Measurements from ENCODE around the gene GLT8D2. TPM values are rescaled to one million over a fixed set of nuclear protein-coding genes. Genes with fewer than 3 reads are reported as not detected.

Gene GLT8D2
- total and polyA plus RNA-seq, 2 donors (not counting 3 experiments of a cell fraction or from before 2014, with no cell fraction given): 1.7 to 2.6 TPM

- Histone ChIP-seq H3K79me2 (ENCODE audit: control insufficient read depth, insufficient read depth, low read length) (no peaks in the 10 kb centered on the region), H3K9me3 (replicated peaks; ENCODE audit: control insufficient read depth, insufficient read depth, low read length) (no peaks in the 10 kb centered on the region), H3K36me3 (ENCODE audit: control insufficient read depth in 2 of 2, extremely low read depth in 1 of 2, insufficient read depth in 2 of 2, low read length in 2 of 2) (no peaks in the 10 kb centered on the region), H4K20me1 (replicated peaks; ENCODE audit: control insufficient read depth, extremely low read depth, insufficient read depth, low read length) (no peaks in the 10 kb centered on the region), H3K4me1 (ENCODE audit: control insufficient read depth, extremely low read depth, insufficient read depth, low read length) (peaks cover 11% of the 10 kb centered on the region), H3K4me3 (replicated peaks in 1 of 3; ENCODE audit: insufficient read depth in 1 of 3, low read depth in 1 of 3, low read length in 3 of 3) (peak overlapping the region; percentile 16 to 64 (median 40)), H3K9ac (replicated peaks; ENCODE audit: extremely low read depth, insufficient read depth, low read length) (peak overlapping the region; percentile 24), H3K27me3 (ENCODE audit: control insufficient read depth in 2 of 2, insufficient read depth in 2 of 2, low read length in 2 of 2) (peaks cover 12 to 18% of the 10 kb centered on the region in 2 experiments), H3K27ac (ENCODE audit: insufficient read depth, low read depth, low read length) (no peak overlapping the region), H2AFZ (ENCODE audit: low read depth, low read length) (peak overlapping the region; percentile 92), H3K4me2 (ENCODE audit: insufficient read depth, low read length) (peak overlapping the region; percentile 75), H3K9me1 (replicated peaks; ENCODE audit: control insufficient read depth, extremely low read depth, insufficient read depth, low read length) (no peaks in the 10 kb centered on the region)
- intact Hi-C loops (cut with micrococcal nuclease) (no loop called here), dilution Hi-C loops (cut with MboI; ENCODE audit: extremely low pct_ligation_motif_present, low sequenced_read_pairs) (no loop called here)
- ChIA-PET CTCF (interaction anchor here (1.2 to 2.5 kb wide), 3 partner anchors 10 to 60 kb away, joined by 4 to 7 read pairs (median 5); no protein-coding TSS in a partner anchor), POLR2A (no interaction called here)
- DNase-seq (ENCODE audit: low read depth, low spot score): peak; percentile 37
- no peak for FAIRE-seq
- BruUV-seq (replicated peaks): no TSS peak
- TF ChIP-seq CTCF (IDR thresholded peaks at IDR 0.05; ENCODE audit: extremely low read depth in 1 of 2, insufficient read depth in 1 of 2, low read depth in 1 of 2, low read length in 2 of 2): no peak
- TF ChIP-seq MYC (IDR thresholded peaks at IDR 0.05; ENCODE audit: low read depth, low read length): no peak
- TF ChIP-seq EZH2 (IDR thresholded peaks at IDR 0.05; ENCODE audit: borderline replicate concordance, low read depth, low read length, severe bottlenecking): no peak
- TF ChIP-seq FOS (IDR thresholded peaks at IDR 0.05; ENCODE audit: borderline replicate concordance, insufficient read depth, low read length): no peak
- TF ChIP-seq JUN (IDR thresholded peaks at IDR 0.05; ENCODE audit: borderline replicate concordance, insufficient read depth, insufficient read length, low read depth): no peak
- no peak for TF ChIP-seq POLR2AphosphoS5 (IDR thresholded peaks at IDR 0.05; ENCODE audit: insufficient read depth, low read depth, low read length)
These were observed 597 bp downstream of the GLT8D2 start for GRCh38 chr12:104049278-104049902.

Data from endothelial cell of umbilical vein (primary cell).